K562 (cell line): ENCODE results near the gene ZNF584.

Experiments used
- BRF2 ChIP-seq: IDR thresholded peaks from 3 replicates; pipeline ENCODE4 v1.6.1; 2011; ENCODE audit warnings: borderline replicate concordance, mild to moderate bottlenecking; ENCODE audit not compliant: insufficient read length, insufficient read depth
- CEBPZ ChIP-seq: fragments of 150-350 bp; IDR thresholded peaks from 2 replicates; pipeline ENCODE4 v1.6.1; 2014; ENCODE audit warnings: low read depth, mild to moderate bottlenecking, low read length, borderline replicate concordance
- ZSCAN29 ChIP-seq: fragments of 450-650 bp; IDR thresholded peaks from 2 replicates; pipeline ENCODE4 v1.6.1; 2017
- TF ChIP-seq, protein P1 (sequence below), 3 experiments: IDR thresholded peaks in 2 of 3; conservative IDR thresholded peaks in 1 of 3; 2 replicates each; pipeline ENCODE4 v1.5.1; 2011 to 2012; ENCODE audit warnings: low read length in 3 of 3, mild to moderate bottlenecking in 3 of 3, control low read depth in 2 of 3, improper control_type of control experiment in 1 of 3, inconsistent platforms in 1 of 3, low read depth in 1 of 3, mixed read lengths in 1 of 3, moderate library complexity in 1 of 3; ENCODE audit not compliant: insufficient read depth in 2 of 3

DNA sequence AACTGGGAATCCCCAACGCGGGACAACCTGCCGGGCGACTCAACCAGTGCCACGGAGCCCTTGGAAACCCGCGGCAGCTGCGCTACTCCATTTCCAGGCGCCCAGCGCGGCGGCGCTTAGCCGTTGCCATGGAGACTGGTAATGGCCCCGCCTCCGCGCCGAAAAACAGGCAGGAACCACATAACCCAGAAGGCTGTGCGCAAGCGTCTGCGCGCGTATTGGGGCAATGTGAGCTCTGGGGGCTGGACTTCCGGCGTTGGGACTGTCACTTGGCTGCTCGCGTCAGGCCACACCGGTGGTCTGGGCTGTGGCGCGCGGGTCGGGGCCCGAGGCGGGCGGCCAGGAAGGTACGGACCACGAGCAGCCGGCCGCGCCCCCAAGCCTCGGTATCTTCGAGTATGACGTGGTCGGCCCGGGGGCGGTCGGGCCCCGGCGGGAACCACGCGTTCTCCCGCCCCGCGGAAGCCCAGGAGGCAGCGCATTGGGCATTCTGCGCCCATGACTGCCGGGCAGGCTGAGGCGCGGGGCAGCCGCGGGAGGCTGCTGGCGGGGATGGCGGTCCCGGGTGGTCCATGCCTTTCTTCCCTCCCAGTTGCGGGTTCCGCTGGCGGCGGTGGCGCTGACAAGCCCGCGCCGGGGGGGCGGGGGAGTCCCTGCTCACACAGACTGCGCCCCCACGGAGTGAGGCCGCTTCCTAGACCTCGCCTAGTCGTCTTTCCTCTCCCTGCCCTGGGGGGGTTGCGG, 43.1 kb downstream of the ZNF584 start, which contains the start of gene ZNF324B:
- TF ChIP-seq CEBPZ (peak; percentile 55; the same call in 1 of the 2 replicates), BRF2 (no peak), ZSCAN29 (no peak)
- TF ChIP-seq, protein P1, sequence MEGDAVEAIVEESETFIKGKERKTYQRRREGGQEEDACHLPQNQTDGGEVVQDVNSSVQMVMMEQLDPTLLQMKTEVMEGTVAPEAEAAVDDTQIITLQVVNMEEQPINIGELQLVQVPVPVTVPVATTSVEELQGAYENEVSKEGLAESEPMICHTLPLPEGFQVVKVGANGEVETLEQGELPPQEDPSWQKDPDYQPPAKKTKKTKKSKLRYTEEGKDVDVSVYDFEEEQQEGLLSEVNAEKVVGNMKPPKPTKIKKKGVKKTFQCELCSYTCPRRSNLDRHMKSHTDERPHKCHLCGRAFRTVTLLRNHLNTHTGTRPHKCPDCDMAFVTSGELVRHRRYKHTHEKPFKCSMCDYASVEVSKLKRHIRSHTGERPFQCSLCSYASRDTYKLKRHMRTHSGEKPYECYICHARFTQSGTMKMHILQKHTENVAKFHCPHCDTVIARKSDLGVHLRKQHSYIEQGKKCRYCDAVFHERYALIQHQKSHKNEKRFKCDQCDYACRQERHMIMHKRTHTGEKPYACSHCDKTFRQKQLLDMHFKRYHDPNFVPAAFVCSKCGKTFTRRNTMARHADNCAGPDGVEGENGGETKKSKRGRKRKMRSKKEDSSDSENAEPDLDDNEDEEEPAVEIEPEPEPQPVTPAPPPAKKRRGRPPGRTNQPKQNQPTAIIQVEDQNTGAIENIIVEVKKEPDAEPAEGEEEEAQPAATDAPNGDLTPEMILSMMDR (IDR thresholded peaks at IDR 0.05 in 2 of 3, conservative IDR thresholded peaks at IDR 0.05 in 1 of 3; ENCODE audit: insufficient read depth in 2 of 3, low read depth in 1 of 3, low read length in 3 of 3) = no peak
